Stimulated activated CD8-positive, alpha-beta memory T cell treated with anti-CD3 and anti-CD28 coated beads, Interleukin-4, amount 100 ng/mL, for 4 hours (primary cell): ENCODE measurements around the gene APEH.
"Not testable (repeated sequence)": the region's sequence is repeated elsewhere in the genome, so short reads cannot be mapped to it uniquely, and the experiment has no call there.

Source experiments
- DNase-seq, 2 donors: peaks; one replicate each; pipeline ENCODE4 v3.0.0-alpha.2; 2020; ENCODE audit warnings: low read depth in 2 of 2, low spot score in 1 of 2

APEH gene

GRCh38 chr3:49689046-49689907 is 15.1 kb downstream of the APEH start, which contains the start of the genes MST1 and RNF123:
Gene MST1, minus strand, starts transcription at chr3:49689474. Its CDS starts 783 bp downstream, at chr3:49688691.
Gene RNF123, plus strand, starts transcription at chr3:49689557. Its CDS starts 1,609 bp downstream, at chr3:49691166.
- peak; percentile 73 to 80 for DNase-seq

DNA sequence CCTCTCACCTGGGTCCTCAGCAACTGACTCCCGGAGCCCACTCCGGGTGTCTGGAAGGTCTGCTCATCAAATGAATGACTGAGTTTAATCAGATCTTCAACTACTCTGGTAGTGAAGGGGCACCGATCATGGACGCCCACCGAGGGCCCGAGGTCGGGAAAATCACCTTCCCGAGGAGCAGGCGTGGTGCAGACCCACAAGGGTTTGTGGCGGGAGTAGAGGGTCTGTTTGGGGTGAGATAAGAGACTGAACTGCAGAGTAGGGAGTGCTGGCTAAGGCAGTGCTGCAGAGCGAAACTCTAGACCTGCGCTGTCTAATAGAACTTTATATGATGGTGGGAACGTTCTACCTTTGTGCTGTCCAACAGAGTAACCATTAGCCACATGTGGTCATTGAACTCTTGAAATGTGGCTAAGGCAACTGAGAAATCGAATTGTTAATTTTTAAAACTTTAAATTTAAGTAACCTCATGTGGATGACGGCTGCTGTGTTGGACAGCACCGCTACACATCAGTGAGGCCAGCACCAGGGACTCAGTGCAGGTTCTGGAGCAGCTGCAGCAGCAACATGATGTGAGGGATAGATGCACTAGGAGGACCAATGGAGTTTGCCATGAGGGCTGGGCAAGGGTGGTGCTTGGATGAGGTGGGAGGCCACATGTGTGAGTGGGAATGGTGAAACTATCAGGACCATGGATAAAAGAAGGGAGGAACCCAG is 15.9 kb downstream of the APEH start:
- not testable (repeated sequence) for DNase-seq

DNA sequence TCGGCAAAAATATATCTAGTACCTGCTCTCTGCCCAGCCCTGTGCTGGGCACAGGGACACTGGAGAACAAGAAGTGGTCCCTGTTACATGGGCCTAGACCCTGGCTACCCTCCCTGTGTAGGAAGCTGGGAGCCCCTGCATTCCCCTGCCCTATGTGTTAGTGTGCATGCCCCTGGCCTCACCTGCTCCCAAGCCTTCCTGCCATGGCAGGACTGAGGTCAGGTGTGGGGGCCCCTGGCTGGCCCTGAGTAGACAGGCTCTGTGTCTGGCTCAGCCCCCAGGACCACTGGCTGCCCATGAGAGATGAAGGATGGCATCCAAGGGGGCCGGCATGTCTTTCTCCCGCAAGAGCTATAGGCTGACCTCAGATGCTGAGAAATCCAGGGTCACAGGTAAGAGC is 16.7 kb downstream of the APEH start:
- DNase-seq: not testable (repeated sequence)

DNA sequence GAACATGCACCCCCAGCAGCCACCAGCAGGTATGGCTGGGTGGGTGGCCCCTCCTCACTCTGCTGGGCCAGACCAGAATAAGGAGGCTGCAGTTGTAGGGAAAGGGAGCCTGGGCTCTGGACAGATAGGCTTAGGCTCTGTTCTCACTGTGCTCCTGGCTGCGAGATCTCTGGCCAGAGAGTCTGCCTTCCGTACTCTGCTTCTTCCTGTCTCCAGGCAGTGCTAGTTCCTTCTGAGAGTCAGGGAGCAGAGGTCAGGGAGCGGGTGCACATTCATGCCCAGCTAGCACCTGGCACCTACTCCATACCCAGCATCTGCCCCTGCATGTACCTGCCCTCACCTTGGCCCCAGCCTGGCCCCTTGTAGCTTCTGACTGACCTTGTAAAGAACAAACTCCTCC is 17.3 kb downstream of the APEH start:
- DNase-seq: not testable (repeated sequence)

GRCh38 chr3:49694409-49695070 is 20.4 kb downstream of the APEH start:
- not testable (repeated sequence) for DNase-seq

DNA sequence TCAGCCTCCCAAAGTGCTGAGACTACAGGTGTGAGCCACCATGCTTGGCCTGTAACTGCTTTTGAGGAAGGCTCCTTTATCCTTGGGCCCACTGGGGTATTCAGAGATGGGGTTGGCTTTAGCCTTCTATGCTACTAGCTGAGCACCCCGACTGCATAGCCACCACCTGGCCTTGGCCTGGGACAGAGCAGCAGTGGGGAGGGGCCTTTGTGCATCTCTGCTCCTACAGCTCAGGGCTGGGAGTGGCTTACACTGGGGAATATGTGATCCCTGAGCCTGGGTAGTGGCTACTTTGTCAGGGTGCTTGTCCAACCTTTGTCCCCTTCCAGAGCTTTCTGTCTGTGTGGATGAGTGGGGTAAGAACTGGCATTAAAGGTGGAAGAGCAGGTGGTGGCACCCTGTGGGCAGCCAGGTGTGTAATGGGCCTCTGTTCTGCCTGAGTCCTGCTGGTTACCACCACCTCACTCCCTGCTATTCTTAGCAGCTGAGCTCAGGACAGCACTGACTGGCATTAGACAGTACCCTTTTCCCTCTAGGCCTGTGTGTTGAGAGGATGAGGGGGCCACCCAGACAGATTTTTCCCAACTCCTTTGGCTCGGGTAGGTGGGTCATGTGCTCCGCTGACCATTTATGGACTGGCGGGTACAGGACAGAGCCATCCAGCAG is 21.3 kb downstream of the APEH start:
- not testable (repeated sequence) for DNase-seq

DNA sequence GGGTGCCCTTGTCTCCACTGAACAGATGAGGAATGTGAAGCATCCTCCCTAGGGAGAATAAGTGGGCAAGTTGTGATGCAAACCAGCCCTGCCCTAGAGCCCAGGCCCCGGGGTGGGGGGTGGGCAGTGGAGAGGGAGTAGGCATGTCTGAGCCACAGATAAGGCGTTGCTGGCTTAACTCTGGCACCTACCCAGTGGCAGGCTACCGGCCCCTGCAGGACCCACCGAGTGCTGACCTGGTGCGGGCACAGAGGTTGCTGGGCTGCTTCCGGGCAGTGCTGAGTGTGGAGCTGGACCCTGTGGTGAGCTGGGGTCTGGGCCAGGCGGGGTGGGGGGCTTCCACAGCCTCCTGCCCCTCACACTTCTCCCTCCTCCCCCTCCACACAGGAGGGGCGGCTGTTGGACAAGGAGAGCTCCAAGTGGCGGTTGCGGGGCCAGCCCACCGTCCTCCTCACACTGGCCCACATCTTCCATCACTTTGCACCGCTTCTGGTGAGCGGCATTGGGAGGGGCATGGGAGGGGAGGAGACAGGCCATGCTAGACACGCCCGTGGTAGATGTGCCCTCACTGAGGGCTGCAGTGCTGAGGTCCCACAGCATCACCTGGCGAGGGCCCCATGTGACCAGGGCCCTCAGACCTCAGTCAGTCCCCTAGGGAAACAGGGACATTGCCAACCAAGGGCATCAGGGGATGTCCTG is 25.3 kb downstream of the APEH start:
- no peak for DNase-seq

- no peak for DNase-seq
These were observed 25.9 kb downstream of the APEH start for GRCh38 chr3:49700014-49700413.

DNA sequence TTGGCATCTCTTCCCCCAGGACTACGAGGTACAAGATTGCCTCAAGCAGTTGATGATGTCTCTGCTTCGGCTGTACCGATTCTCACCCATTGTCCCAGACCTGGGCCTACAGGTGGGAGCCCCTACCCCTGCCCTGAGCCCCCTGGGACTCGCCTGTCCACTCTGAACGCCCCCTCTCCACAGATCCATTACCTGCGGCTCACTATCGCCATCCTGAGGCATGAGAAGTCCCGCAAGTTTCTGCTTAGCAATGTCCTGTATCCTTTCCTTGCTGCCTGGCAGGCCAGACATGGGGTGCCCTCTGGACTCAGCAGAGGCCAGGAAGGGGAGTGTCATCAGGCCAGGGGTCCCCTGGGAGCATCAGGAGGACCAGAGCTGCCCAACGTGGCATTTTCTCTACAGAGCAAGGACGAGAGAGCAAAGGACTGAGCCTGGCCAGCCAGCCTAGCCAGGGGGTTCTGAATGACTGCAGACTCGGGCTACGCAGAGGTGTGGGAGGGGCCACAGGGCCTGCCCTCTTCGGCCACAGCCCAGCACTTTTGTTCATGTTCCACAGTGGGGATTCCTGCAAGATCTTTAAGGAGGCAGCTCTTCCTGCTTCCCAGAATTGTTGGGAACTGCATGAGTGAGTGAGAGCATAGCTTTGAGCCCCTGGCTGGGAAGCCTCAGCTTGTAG is 26.4 kb downstream of the APEH start:
- DNase-seq: no peak

DNA sequence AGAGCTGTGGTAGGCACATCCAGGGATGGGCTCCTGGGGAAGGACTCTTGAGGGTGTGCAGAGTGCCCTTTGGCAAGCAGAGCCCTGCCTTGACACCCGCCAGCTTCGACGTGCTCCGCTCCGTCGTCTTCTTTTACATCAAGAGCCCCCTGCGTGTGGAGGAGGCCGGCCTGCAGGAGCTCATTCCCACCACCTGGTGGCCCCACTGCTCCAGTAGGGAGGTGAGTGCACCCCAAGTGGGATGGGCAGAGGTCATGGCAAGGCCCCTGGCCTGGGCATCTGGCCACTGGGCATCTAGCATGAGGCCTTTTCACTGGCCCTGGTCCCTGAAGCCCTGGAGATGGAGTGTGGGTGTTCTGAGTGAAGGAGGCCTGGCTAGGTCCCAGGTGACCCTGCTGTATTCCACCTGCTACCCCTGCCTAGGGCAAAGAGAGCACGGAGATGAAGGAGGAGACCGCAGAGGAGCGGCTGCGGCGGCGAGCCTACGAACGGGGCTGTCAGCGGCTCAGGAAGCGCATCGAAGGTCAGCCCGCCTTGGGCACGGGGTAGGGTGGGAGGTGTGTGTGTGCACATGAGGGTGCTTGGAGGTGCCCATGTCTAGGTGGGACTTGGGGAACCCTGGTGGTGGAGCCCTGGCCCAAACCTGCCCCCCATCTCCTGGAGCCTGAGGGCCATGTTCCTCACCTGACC is 27.4 kb downstream of the APEH start:
- no peak for DNase-seq

- DNase-seq: no peak
These were observed 28.5 kb downstream of the APEH start for GRCh38 chr3:49702672-49703071.

DNA sequence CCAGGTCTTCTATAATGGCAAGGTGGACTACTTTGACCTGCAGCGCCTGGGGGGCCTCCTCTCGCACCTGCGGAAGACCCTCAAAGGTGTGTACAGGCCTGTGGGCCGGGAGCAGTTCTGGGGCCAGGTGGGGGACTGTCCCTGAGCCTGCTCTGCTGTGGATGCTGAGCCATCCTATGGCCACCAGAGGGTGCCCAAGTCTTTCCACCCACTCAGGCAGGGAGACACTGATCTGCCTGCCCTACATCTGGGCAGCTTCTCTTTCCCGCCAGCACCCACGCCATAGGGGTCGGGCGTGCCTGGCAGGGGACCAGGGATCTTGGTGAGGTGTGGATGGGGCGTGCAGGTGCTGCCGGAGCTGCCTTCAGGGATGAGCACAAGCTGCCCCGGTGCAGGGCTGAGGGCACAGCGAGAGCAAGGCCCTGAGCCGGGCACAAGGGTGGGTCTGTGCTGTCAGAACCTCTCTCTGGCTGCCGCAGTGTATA is 29.3 kb downstream of the APEH start:
- peak in 1 of 2 donors; percentile 38 for DNase-seq

DNA sequence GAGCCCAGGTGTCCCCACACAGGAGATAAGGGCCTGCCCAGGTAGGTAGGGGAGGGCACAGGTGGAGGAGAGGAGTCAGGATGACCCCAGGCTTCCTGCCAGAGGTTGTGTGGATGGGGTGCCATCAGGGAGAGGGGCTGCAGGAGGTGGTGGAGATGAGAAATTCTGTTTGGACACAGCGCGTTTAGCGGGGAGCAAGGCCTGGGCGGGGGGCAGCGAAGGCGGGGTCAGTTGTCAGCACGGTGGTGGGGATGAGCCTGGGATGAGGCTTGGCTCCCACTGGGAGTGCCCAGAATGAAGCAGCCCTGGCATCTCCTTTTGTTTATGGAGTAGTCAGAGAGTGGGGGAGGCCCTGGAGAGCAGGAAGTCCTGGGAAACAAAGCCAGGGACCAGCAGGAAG is 29.8 kb downstream of the APEH start:
- DNase-seq: no peak

GRCh38 chr3:49704629-49705028 is 30.5 kb downstream of the APEH start:
- no peak for DNase-seq

DNA sequence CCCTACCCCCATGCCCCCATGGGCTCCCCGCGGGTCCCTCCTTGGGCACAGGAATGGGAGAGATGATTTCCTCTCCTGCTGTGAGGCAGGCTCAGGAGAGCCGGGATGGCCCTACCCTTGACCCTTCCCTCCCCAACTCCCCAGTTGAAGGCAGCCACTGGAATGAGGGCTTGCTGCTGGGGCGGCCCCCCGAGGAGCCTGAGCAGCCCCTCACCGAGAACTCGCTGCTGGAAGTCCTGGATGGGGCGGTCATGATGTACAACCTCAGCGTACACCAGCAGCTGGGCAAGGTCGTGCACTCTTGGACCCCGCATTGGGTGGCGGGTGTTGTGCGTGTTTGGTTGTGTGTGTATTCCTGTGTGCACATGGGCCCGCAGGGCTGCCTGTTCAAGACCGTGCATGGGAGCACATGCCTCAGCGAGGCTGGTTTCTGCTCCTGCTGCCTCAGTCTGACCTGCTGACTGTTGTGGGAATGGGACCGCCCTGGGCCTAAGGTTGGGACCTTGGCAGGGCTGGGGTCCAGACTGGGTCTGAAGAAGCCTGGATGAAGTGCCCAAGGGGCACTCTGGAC is 31.3 kb downstream of the APEH start:
- no peak for DNase-seq

DNA sequence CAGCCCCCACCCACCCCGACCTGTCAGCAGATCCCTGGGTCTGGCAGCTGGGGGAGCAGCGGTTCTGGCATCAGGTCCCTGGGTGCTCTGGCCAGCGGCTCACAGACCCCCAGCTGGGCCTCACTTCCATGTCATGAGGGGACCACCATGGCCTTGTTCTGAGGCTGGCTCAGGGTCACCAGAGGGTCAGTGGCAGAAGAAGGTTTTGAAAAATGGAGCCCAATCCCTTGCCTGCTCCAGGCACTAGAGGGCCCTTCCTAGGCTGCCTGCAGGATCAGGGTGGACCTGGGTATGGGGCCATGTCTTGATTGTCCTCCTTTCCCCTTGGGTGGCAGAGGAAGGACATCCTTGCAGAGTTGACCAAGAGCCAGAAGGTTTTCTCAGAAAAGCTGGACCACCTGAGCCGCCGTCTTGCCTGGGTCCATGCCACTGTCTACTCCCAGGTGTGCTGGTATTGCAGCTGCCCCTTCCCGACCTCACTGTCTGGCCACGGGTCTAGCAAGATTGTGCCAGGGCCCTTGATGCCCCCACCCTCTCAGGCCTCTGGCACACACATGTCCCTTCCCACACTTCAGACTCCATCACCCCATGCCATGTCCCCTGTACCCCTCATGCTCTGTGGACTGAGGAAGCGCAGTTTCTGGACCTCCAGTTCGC is 32.4 kb downstream of the APEH start:
- no peak for DNase-seq

GRCh38 chr3:49707113-49707480 is 32.9 kb downstream of the APEH start:
- no peak for DNase-seq

DNA sequence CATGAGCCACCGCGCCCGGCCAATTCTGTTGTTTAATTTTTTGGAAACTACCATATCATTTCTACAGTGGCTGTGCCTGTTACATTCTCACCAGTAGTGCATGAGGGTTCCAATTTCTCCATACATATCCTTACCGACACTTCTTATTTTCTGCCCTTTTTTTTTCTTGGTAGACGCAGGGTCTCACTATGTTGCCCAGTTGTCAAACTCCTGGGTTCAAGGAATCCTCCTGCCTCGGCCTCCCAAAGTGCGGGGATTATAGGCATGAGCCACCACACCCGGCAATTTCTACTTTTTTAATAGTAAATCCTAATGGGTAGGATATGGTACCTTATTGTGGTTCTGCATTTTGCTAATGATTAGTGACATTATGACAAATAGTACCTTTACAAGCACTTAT is 35.7 kb downstream of the APEH start:
- no peak for DNase-seq
